ENCODE data around the gene COPS7B.
"Not testable (repeated sequence)": the region's sequence is repeated elsewhere in the genome, so short reads cannot be mapped to it uniquely, and the experiment has no call there.

Gene COPS7B

GRCh38 chr2:231786177-231786916 is at the start of gene COPS7B:
COPS7B (plus strand) TSS chr2:231786445; CDS start chr2:231788571, 2,126 bp downstream.
- no peak for DNase-seq

GRCh38 chr2:231737761-231738160 is 48.5 kb upstream of the COPS7B start:
- DNase-seq = no peak

- DNase-seq = no peak
These were observed 42.7 kb upstream of the COPS7B start for GRCh38 chr2:231743376-231744116.

- no peak for DNase-seq
These were observed 40.8 kb upstream of the COPS7B start for GRCh38 chr2:231745303-231746038.

GRCh38 chr2:231748153-231748896 is 37.9 kb upstream of the COPS7B start:
- DNase-seq = not testable (repeated sequence)

GRCh38 chr2:231749016-231749415 is 37.2 kb upstream of the COPS7B start:
- DNase-seq = not testable (repeated sequence)

GRCh38 chr2:231751042-231751815 is 35.0 kb upstream of the COPS7B start:
- DNase-seq = no peak

- no peak for DNase-seq
These were observed 34.2 kb upstream of the COPS7B start for GRCh38 chr2:231752061-231752460.

GRCh38 chr2:231761735-231762134 is 24.5 kb upstream of the COPS7B start:
- no peak for DNase-seq

- no peak for DNase-seq
These were observed 22.1 kb upstream of the COPS7B start for GRCh38 chr2:231764124-231764523.

GRCh38 chr2:231764760-231765159 is 21.5 kb upstream of the COPS7B start:
- no peak for DNase-seq

GRCh38 chr2:231765496-231765929 is 20.7 kb upstream of the COPS7B start:
- no peak for DNase-seq

GRCh38 chr2:231769170-231770136 is 16.8 kb upstream of the COPS7B start:
- DNase-seq = no peak

GRCh38 chr2:231780123-231780908 is 5.9 kb upstream of the COPS7B start:
- DNase-seq = no peak

GRCh38 chr2:231780909-231781797 is 5.1 kb upstream of the COPS7B start, which contains the start of gene PDE6D:
PDE6D (minus strand) TSS chr2:231781282; CDS start chr2:231781114, 168 bp downstream.
- peak; percentile 79 to 96 for DNase-seq

- DNase-seq = no peak
These were observed 4.2 kb upstream of the COPS7B start for GRCh38 chr2:231781798-231782726.

- DNase-seq = no peak
These were observed 832 bp upstream of the COPS7B start for GRCh38 chr2:231785413-231785812.

- DNase-seq = no peak
These were observed 446 bp upstream of the COPS7B start for GRCh38 chr2:231785822-231786176.
